ENCODE results near the gene MAMLD1.

Gene MAMLD1

DNA sequence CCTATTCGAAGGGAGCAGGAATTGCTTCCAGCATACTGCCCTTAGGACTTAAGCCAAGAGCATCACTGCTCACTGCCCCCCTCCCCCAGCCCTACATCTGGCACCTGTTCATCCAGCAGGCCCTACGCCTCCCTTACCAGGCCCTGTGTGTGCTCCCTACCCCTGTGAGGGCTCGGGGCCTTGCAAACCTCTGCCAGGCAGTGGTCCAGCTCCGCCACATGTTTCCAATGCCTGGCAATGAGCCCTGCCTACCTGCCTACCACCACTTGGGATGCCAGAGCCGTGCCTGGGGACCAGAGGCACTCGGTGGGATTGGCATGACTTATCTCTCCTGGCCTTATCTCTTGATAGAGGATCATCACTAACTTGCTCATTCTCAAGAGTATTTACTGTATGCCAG is 177.8 kb downstream of the MAMLD1 start:
- no peak for DNase-seq

DNA sequence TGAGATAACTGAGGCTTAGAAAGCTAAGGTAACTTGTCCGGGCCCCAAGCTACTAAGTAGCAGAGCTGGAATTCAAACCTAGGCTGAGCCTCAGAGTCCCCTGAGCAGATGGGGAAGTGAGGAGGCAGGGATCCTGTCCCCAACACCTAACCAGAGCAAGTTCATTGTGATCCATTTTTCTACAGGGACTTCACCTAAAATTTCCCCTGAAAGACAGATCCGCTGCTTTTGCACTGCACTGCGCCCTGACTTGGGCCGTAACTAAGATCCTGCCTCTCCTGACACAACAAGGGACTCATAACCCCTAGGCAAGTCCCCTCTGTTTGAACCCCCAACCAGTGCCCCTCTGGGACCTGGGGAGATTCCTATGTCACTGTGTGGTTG is 179.7 kb downstream of the MAMLD1 start:
- no peak for DNase-seq

DNA sequence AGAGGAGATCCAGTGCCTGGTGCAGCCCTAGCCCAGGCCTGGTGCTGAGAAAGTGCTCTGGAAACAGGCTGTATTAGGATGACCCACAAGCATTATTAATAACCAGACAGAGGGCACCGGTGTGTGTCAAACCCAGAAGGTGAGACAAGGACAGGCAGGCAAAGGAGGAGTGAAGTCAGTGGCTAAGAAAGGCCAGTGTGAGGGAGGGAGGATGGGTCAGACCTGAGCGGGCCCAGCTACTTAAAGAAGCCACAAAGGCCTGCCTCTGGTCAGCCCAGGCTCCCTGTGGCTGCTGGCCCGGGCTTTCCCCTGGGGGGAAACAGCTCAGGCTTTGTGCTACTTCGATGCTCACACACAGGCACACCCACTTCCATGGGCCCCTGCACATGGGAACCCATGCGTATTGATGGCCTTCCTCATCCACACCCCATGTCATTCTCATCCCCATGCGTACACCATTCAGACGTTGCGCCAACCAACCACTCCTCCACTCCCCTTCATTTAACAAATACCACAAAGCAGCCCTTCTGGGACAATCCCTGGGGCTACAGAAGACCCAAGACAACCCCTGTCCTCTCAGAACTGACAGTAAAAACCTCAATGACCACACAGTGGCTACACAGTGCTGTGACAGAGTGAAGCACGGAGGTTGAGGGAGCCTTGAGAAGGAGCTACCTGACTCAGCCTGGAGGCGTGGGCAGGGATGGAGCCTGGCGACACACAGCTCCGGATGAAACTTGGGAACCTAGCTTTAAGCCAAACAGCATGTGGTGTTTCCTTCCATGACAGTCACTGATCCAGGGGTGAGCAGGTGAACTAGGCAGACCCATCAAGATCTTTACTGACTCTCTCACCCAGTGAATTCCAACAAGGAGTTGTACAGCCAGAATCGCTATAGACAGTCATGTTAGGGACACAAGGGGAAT is 180.4 kb downstream of the MAMLD1 start:
- no peak for DNase-seq

DNA sequence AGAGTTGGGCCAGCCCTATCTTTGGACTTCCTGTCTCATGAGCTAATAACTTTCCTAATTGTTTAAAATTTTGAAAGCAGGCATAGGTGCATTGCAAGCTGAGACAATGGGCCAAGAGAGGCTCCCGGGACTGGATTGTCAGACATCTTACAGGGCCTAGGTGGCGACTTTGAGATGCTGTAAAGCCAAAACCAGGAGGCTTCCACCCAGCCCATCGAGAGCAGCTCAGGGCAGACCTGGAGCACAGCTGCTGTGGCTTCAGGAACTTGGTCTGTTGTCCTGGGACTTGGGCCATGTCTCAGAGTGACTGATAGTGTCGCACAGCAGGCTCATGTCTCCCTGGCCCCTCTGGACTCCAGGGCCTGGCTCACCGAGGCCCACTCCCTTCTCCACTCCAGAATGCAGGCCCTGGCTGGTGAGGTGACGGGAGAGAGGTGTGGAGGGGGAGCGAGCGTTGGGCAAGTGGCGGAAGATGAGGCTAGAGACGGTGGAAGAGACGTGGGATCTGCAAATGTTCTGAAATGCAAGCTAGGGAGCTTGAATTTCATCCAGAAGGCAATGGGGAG is 181.2 kb downstream of the MAMLD1 start:
- no peak for DNase-seq

DNA sequence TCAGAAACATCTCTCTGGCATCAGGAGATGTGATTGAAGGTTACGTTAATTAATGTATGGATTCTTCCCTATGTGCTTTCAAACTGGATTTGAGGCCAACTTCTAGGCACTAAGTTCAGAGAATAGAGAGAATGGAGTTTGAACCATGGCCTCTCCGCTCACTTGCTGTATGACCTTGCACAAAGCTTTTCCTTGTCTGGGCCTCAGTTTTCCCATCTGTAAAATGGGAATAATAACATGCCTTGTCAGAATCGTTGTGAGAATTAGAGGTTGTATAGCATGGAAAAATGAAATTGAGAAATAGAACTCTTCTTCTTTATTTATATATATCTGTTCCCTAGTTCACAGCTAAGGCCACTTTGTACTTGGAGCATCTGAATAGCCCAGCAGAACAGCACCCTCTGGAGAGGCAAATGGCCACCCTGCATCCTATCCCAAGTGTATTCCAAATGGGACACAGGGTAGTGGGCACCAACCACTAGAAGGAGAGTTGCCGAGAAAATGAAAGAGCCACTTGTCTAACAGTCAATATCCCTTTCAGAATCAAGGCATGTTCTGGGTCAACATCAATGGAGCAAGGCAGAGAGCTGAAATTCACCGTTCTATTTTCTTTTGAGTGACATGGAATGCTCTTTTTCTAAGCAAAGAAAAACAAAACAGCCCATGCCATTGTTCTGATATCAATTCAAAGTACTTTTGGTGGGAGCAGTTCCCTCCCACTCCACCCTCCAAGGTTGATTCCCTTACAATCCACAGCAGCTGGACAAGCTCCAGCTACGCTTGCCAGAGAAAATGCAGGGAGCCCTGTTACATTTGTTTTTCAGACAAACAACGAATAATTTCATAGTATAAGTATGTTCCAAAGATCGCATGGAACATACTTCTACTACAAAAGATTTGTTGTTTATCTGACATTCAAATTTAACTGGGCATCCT is 182.0 kb downstream of the MAMLD1 start:
- no peak for DNase-seq

DNA sequence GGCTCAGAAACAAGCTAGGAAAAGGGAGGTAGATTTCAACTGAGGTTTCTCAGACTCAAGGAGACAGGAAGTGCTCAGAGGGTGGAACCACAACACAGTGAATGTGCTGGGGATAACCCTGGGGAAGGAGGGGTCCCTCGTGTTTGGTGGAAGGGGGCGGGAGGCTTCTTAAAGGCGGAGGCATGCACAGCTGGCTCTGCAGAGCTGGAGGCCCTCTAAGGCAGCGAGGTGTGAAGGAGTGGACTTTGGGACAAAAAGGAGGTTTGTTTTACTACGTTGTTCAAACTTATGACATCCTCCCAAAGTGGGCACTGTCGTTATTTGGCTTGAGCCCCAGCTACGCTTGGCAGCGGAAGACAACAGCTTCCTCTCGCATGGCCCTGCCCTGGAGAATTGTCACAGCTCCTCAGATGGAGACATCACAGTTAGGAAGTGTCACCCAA is 183.6 kb downstream of the MAMLD1 start:
- DNase-seq = no peak

DNA sequence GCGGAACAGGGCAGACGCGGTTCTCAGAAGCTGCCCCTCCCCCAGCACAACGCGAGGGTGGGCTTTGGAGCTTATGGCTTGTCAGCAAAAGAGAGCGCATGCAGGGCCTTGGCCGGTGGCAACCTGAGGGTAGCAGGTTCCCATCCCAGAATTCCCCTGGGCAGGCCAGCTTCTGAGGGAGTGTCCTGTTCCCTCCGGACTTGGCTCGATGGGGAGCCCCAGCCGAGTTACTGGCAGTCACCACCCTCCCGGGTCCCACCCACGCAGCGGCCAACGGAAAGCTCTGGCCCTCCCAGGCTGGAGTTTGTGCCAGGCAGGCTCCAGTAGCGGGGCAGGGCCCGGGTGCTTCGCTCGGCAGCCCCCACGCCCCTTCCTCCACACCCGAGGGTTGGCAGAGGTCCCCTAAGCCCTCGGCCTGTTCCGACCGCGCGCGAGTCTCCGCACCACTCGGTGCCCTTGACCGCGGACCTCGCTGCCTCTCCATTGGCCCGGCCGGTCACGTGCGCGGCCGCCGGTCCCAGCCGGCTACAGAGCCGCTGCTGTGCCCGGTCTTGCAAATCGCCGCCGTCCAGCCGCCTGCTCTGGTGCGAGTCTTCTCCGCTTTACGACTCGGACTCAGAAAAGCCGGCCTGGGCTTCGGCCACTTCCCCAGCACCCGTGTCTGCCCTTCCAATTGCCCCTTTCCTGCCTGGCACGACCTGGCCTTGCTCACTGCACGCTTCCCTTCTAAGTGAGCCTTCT is 184.4 kb downstream of the MAMLD1 start:
- no peak for DNase-seq

DNA sequence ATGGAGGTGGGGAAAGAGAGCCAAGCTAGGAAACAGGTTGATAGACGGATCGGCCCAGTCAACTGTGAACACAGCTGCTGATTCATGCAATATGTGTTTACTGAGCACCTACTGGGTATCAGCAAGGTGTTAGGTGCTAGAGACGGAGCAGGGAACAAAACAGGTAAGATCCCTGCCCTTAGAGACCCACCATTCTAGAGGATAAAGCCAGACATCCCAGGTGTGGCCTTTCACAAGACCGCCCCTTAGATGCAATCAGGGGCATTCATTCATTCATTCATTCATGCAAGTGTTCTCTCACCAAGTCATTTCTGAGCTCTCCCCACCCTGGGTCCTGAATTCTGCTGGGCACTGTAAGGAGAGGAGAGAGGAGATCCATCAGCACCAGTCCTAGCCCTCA is 185.1 kb downstream of the MAMLD1 start:
- DNase-seq = no peak

DNA sequence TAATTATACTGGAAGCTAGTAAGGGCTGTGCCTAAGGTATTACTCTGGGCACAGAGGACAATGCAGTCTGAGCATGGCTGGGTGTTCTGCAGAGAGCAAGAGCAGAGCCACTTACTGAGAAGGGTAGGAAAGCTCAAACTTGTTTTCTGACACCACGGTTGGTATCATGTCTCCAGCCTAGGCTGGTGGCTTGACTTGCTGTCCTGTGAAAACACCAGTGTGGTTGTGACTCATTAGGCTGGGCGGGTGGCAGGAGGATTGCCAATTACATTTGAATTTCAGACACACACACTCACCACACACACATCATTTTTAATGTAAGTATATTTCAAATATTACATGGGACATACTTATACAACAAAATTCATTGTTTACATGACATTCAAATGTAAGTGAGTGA is 185.6 kb downstream of the MAMLD1 start:
- DNase-seq = no peak

DNA sequence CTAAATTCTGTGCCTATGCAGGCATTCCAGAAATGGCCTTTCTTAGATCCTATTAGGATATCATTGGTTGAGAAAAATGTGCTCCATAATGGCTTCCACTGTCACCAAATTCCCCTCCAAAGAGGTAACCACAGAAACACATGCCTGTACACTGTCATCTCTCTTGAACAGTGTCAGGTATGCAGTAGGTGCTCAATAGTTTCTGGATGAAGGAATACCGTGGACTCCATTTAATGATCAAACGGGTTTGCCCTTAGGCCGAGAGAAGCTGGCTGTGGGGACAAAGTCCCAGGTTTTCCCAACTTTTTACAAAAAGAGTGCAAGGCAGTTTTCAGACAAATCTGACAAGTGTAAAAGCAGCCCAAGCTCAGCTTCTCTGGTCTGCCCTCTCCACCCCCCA is 188.8 kb downstream of the MAMLD1 start:
- DNase-seq = no peak

DNA sequence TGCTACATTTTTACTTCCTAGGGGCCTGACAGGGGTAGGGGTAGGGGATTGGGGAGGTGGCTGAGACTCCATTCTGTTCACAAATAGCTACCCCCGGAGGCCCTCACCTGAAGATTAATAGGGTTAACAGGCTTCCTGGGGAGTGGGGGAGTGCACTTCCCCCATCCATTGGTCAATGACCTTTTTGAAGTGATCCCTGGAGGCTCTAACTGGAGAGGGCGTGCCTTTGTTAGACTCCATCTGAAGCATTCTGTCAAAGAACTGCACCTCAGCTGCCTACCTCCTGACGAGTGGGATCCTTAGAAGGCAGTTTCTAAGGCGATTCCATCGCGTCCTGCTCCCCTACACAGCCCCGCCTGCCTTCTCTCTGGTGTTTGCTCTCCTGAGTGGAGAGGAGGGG is 195.3 kb downstream of the MAMLD1 start:
- no peak for DNase-seq
